ENCODE data around the gene GABRB1. TPM values are rescaled to one million over a fixed set of nuclear protein-coding genes. Genes with fewer than 3 reads are reported as not detected.
A peak's percentile ranks its signal among the peaks of the same experiment; 100 is the strongest.

GABRB1 gene
- total RNA-seq, result 4.0 TPM
- long read RNA-seq, partial matches to known transcripts, result 0 of 1 reads
- long read RNA-seq, other reads (novel, unspliced or antisense), result 1 of 1 reads

- peak; percentile 48 for DNase-seq
- Histone ChIP-seq H3K4me3 (peak within 1 kb of the TSS; percentile 68), H3K27ac (replicated peaks) (peak within 1 kb of the TSS; percentile 65), H3K4me1 (peaks cover 17% of the 10 kb centered on the region), H3K9me3 (replicated peaks) (no peaks in the 10 kb centered on the region), H3K36me3 (no peaks in the 10 kb centered on the region), H3K27me3 (ENCODE audit: low read depth) (peaks cover 35% of the 10 kb centered on the region)
- no peak for TF ChIP-seq CTCF (IDR thresholded peaks at IDR 0.05; ENCODE audit: borderline replicate concordance)
- intact Hi-C loops (cut with micrococcal nuclease), result no loop called here
Measured at GRCh38 chr4:47031011-47031678, at the start of gene GABRB1. Gene GABRB1 (plus strand): TSS chr4:47031567.

GRCh38 chr4:46984781-46985180, 46.6 kb upstream of the GABRB1 start:
- Histone ChIP-seq H3K27me3 (ENCODE audit: low read depth) (no peaks in the 10 kb centered on the region), H3K9me3 (replicated peaks) (no peaks in the 10 kb centered on the region), H3K27ac (replicated peaks) (no peak overlapping the region), H3K4me3 (no peak overlapping the region), H3K36me3 (no peaks in the 10 kb centered on the region), H3K4me1 (no peaks in the 10 kb centered on the region)
- TF ChIP-seq CTCF (IDR thresholded peaks at IDR 0.05; ENCODE audit: borderline replicate concordance), result no peak
- intact Hi-C loops (cut with micrococcal nuclease), result no loop called here
- no peak for DNase-seq

GRCh38 chr4:46986922-46987638, 44.3 kb upstream of the GABRB1 start:
- H3K27me3 ChIP-seq (ENCODE audit: low read depth), result peaks cover 15% of the 10 kb centered on the region
- intact Hi-C loops (cut with micrococcal nuclease), result no loop called here
- no peaks in the 10 kb centered on the region for H3K36me3 ChIP-seq
- no peaks in the 10 kb centered on the region for H3K9me3 ChIP-seq (replicated peaks)
- H3K4me3 ChIP-seq, result no peak overlapping the region
- TF ChIP-seq CTCF (IDR thresholded peaks at IDR 0.05; ENCODE audit: borderline replicate concordance), result no peak
- DNase-seq, result no peak
- no peak overlapping the region for H3K27ac ChIP-seq (replicated peaks)
- no peaks in the 10 kb centered on the region for H3K4me1 ChIP-seq

- Histone ChIP-seq H3K27ac (replicated peaks) (peak overlapping the region; percentile 70), H3K36me3 (no peaks in the 10 kb centered on the region), H3K4me3 (peak overlapping the region; percentile 66), H3K4me1 (peaks cover 10% of the 10 kb centered on the region), H3K27me3 (ENCODE audit: low read depth) (peaks cover 47% of the 10 kb centered on the region), H3K9me3 (replicated peaks) (no peaks in the 10 kb centered on the region)
- intact Hi-C loops (cut with micrococcal nuclease), result no loop called here
- no peak for DNase-seq
- no peak for TF ChIP-seq CTCF (IDR thresholded peaks at IDR 0.05; ENCODE audit: borderline replicate concordance)
Measured at GRCh38 chr4:46992338-46992737, 39.0 kb upstream of the GABRB1 start.

- H3K27ac ChIP-seq (replicated peaks), result peak within 1 kb of the TSS; percentile 70
Measured at GRCh38 chr4:46993075-46994006, 38.0 kb upstream of the GABRB1 start, which contains the start of gene GABRA4. Gene GABRA4 (minus strand): TSS chr4:46993581. CDS start chr4:46993424, 157 bp downstream.

More at GRCh38 chr4:46993075-46994006, 38.0 kb upstream of the GABRB1 start, which contains the start of gene GABRA4:
- no peak for DNase-seq
- no peaks in the 10 kb centered on the region for H3K9me3 ChIP-seq (replicated peaks)
- H3K36me3 ChIP-seq, result no peaks in the 10 kb centered on the region
- peaks cover 47% of the 10 kb centered on the region for H3K27me3 ChIP-seq (ENCODE audit: low read depth)
- H3K4me1 ChIP-seq, result peaks cover 10% of the 10 kb centered on the region
- intact Hi-C loops (cut with micrococcal nuclease), result no loop called here
- peak within 1 kb of the TSS; percentile 66 for H3K4me3 ChIP-seq
- TF ChIP-seq CTCF (IDR thresholded peaks at IDR 0.05; ENCODE audit: borderline replicate concordance), result no peak
